HL-60 (cell line): ENCODE data around the gene ECI2.
"Not testable (repeated sequence)": the region's sequence is repeated elsewhere in the genome, so short reads cannot be mapped to it uniquely, and the experiment has no call there.

Experiments
- DNase-seq, 2 experiments: peaks; one replicate each; pipeline ENCODE4 v3.0.0-alpha.2; 2010 to 2020; ENCODE audit warnings: low read depth in 1 of 2, low spot score in 1 of 2
- H3K27ac ChIP-seq: fragments of 250-450 bp; sonication (Bioruptor Pico); replicated peaks from 2 replicates; pipeline ENCODE4 v1.5.1; 2020; ENCODE audit warnings: mild to moderate bottlenecking, moderate library complexity
- H3K27me3 ChIP-seq: fragments of 250-450 bp; sonication (Bioruptor Pico); 2 replicates; pipeline ENCODE4 v1.5.1; 2021; ENCODE audit warnings: mild to moderate bottlenecking, moderate library complexity; ENCODE audit not compliant: insufficient read depth, poor library complexity, severe bottlenecking
- H3K4me3 ChIP-seq: replicated peaks from 2 replicates; pipeline ENCODE4 v1.5.1; 2011; ENCODE audit warnings: mild to moderate bottlenecking, control low read depth, low read length; ENCODE audit not compliant: insufficient read depth
- GABPA ChIP-seq: IDR thresholded peaks from 2 replicates; pipeline ENCODE4 v1.6.1; 2012; ENCODE audit warnings: low read depth
- POLR2AphosphoS5 ChIP-seq: IDR thresholded peaks from 2 replicates; pipeline ENCODE4 v1.6.1; 2012; ENCODE audit warnings: low read depth
- SPI1 ChIP-seq: IDR thresholded peaks from 2 replicates; pipeline ENCODE4 v1.6.1; 2012; ENCODE audit warnings: low read depth, mild to moderate bottlenecking, borderline replicate concordance
- TF ChIP-seq, protein P1 (sequence below): IDR thresholded peaks from one replicate; pipeline ENCODE4 v1.5.1; 2011; ENCODE audit warnings: low read length, control low read depth, inconsistent platforms; ENCODE audit not compliant: insufficient read depth
- TF ChIP-seq, protein P2 (sequence below): IDR thresholded peaks from 2 replicates; pipeline ENCODE4 v1.6.1; 2012; ENCODE audit warnings: low read depth; ENCODE audit not compliant: insufficient replicate concordance

ECI2 gene

DNA sequence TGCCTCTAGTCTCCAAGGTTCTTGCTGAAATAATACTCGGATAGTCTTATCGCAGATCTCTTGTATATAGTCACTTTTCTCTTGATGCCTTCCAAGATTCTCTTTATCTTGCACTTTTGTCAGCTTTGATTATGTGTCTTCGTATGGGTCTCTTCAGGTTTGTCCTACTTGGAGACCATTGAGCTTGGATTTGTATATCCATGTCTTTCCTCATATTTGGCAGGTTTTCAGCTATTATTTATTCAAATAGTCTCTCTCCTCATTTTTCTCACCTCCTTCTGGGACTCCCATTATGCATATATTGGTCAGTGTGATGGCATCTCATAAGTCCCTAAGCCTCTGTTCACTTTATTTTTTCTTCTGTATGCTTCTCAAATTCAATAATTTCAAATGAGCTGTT lies 23.0 kb downstream of the ECI2 start:
- peaks cover 6% of the 10 kb centered on the region for H3K27me3 ChIP-seq
- no peak overlapping the region for H3K4me3 ChIP-seq
- DNase-seq = no peak
- no peak overlapping the region for H3K27ac ChIP-seq
- no peak for TF ChIP-seq GABPA
- TF ChIP-seq, protein P1, sequence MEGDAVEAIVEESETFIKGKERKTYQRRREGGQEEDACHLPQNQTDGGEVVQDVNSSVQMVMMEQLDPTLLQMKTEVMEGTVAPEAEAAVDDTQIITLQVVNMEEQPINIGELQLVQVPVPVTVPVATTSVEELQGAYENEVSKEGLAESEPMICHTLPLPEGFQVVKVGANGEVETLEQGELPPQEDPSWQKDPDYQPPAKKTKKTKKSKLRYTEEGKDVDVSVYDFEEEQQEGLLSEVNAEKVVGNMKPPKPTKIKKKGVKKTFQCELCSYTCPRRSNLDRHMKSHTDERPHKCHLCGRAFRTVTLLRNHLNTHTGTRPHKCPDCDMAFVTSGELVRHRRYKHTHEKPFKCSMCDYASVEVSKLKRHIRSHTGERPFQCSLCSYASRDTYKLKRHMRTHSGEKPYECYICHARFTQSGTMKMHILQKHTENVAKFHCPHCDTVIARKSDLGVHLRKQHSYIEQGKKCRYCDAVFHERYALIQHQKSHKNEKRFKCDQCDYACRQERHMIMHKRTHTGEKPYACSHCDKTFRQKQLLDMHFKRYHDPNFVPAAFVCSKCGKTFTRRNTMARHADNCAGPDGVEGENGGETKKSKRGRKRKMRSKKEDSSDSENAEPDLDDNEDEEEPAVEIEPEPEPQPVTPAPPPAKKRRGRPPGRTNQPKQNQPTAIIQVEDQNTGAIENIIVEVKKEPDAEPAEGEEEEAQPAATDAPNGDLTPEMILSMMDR = no peak

DNA sequence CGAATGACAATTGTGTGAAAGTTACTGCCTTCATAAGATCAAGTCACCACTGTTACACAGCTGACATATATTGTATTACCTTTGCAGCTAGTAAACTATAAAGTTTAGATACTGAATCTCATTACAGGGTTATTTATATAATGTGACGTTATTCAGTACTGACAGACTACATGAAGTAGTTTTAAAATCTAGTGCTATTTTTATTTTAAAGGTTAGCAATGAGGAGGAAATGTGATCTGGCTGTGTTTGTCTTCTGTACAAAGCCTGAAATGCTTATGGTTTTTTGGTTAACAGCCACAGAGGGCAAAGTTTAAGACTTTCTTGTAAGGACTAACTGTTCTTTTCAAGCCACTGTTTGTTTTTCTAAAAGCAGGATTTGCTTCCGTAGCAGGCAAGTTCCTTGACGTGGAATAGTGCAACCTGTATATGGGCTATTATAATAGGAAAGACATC lies 26.0 kb downstream of the ECI2 start:
- not testable (repeated sequence) for H3K27ac ChIP-seq, H3K4me3 ChIP-seq, DNase-seq, H3K27me3 ChIP-seq

DNA sequence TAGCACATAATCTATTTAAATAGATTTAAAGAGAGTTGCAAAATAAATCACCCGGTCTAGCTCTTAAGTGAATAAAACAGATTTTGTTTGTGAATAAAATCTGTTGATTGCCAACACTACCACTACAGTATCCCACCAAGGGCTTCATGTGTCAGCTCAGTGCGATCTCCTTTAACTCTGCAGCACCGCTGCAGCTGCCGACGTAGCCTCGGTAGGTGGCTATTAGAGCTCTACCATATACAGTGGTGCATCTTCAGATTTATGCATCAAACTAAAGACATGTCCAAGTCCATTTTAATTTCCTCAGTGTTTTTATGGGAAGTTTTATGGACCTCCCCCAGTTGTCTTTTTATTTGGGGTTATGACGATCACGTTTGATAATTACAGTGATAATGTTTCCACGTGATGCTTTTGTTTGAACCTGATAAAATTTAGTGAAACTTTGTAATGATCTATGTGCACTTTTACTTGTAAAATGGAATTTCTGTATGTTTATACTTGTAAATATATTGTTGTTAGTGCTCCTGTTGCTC lies 26.7 kb downstream of the ECI2 start:
- no peak for DNase-seq
- Histone ChIP-seq H3K4me3 (no peak overlapping the region), H3K27ac (no peak overlapping the region), H3K27me3 (peaks cover 8% of the 10 kb centered on the region)
- TF ChIP-seq, protein P2, sequence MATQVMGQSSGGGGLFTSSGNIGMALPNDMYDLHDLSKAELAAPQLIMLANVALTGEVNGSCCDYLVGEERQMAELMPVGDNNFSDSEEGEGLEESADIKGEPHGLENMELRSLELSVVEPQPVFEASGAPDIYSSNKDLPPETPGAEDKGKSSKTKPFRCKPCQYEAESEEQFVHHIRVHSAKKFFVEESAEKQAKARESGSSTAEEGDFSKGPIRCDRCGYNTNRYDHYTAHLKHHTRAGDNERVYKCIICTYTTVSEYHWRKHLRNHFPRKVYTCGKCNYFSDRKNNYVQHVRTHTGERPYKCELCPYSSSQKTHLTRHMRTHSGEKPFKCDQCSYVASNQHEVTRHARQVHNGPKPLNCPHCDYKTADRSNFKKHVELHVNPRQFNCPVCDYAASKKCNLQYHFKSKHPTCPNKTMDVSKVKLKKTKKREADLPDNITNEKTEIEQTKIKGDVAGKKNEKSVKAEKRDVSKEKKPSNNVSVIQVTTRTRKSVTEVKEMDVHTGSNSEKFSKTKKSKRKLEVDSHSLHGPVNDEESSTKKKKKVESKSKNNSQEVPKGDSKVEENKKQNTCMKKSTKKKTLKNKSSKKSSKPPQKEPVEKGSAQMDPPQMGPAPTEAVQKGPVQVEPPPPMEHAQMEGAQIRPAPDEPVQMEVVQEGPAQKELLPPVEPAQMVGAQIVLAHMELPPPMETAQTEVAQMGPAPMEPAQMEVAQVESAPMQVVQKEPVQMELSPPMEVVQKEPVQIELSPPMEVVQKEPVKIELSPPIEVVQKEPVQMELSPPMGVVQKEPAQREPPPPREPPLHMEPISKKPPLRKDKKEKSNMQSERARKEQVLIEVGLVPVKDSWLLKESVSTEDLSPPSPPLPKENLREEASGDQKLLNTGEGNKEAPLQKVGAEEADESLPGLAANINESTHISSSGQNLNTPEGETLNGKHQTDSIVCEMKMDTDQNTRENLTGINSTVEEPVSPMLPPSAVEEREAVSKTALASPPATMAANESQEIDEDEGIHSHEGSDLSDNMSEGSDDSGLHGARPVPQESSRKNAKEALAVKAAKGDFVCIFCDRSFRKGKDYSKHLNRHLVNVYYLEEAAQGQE = no peak
- TF ChIP-seq POLR2AphosphoS5 (no peak), SPI1 (no peak), GABPA (no peak)
- TF ChIP-seq, protein P1 = no peak

DNA sequence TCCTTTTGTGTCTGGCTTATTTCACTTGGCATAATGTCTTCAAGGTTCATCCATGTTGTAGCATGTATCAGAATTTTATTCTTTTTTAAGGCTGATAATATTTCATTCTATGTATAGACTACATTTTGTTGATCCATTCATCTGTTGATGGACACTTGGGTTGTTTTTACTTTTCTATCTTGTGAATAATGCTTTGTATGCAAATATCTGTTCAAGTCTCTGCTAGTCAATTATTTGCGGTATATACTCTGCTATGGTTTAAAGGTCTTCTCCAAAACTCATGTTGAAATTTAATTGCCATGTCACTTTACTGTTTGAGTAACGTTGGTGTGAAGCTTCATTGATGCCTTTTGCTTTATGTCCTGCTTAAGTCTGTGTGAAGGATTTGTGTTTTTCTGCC lies 27.5 kb downstream of the ECI2 start:
- peaks cover 8% of the 10 kb centered on the region for H3K27me3 ChIP-seq
- H3K27ac ChIP-seq = no peak overlapping the region
- H3K4me3 ChIP-seq = no peak overlapping the region
- no peak for DNase-seq
- TF ChIP-seq POLR2AphosphoS5 = no peak
- TF ChIP-seq, protein P1 = no peak
- TF ChIP-seq, protein P2 = no peak
